Suppressor macrophage (primary cell): ENCODE measurements around the gene MINK1.

Experiments used
- DNase-seq, 4 experiments: peaks; one replicate each; pipeline ENCODE4 v3.0.0-alpha.2; 2020 to 2022
- total RNA-seq, 17 experiments: gene quantifications; one replicate each; lab custom pipeline; 2026; ENCODE audit warnings: mixed read lengths in 6 of 17, inconsistent platforms in 3 of 17; lab: John Stamatoyannopoulos, UW

Gene MINK1
- total RNA-seq = 33.4 to 92.6 (median 55.8) reads per million in 17 experiments

- peak; percentile 95 to 99 (median 97) for DNase-seq
Observed at GRCh38 chr17:4833178-4833940, at the start of gene MINK1. TSS of gene MINK1 (plus strand) at chr17:4833340. CDS start at chr17:4833584, 244 bp downstream.

- peak in 3 of 4 experiments; percentile 26 to 53 (median 36) for DNase-seq
Observed at GRCh38 chr17:4785311-4786105, 47.6 kb upstream of the MINK1 start.

- peak; percentile 36 to 58 (median 44) for DNase-seq
Observed at GRCh38 chr17:4786106-4786511, 47.0 kb upstream of the MINK1 start, which contains the start of gene VMO1. TSS of gene VMO1 (minus strand) at chr17:4786364. CDS start at chr17:4786352, 12 bp downstream.

- no peak for DNase-seq
Observed at GRCh38 chr17:4786516-4786915, 46.6 kb upstream of the MINK1 start.

- peak in 1 of 4 experiments; percentile 21 for DNase-seq
Observed at GRCh38 chr17:4788159-4788806, 44.9 kb upstream of the MINK1 start.

- DNase-seq = no peak
Observed at GRCh38 chr17:4788807-4789700, 44.1 kb upstream of the MINK1 start, which contains the start of gene GLTPD2. TSS of gene GLTPD2 (plus strand) at chr17:4788964. CDS start at chr17:4789012, 48 bp downstream.

GRCh38 chr17:4789701-4789950 lies 43.5 kb upstream of the MINK1 start:
- no peak for DNase-seq

- DNase-seq = peak; percentile 88 to 95 (median 92)
Observed at GRCh38 chr17:4789951-4790704, 43.0 kb upstream of the MINK1 start.

GRCh38 chr17:4790705-4791088 lies 42.4 kb upstream of the MINK1 start:
- no peak for DNase-seq

GRCh38 chr17:4795168-4795567 lies 38.0 kb upstream of the MINK1 start:
- no peak for DNase-seq

GRCh38 chr17:4796552-4796920 lies 36.6 kb upstream of the MINK1 start:
- peak; percentile 46 to 67 (median 56) for DNase-seq

GRCh38 chr17:4800462-4801196 lies 32.5 kb upstream of the MINK1 start:
- DNase-seq = no peak

- no peak for DNase-seq
Observed at GRCh38 chr17:4802228-4802627, 30.9 kb upstream of the MINK1 start, which contains the start of gene C17orf114. TSS of gene C17orf114 (minus strand) at chr17:4802328.

GRCh38 chr17:4806456-4806776 lies 26.7 kb upstream of the MINK1 start:
- no peak for DNase-seq

- DNase-seq = peak; percentile 92 to 97 (median 95)
Observed at GRCh38 chr17:4806777-4807604, 26.1 kb upstream of the MINK1 start, which contains the start of gene PLD2. TSS of gene PLD2 (plus strand) at chr17:4807152. CDS start at chr17:4807773, 621 bp downstream.

GRCh38 chr17:4807605-4808377 lies 25.3 kb upstream of the MINK1 start:
- DNase-seq = no peak

GRCh38 chr17:4808378-4808767 lies 24.8 kb upstream of the MINK1 start:
- no peak for DNase-seq

- DNase-seq = no peak
Observed at GRCh38 chr17:4810696-4811290, 22.3 kb upstream of the MINK1 start.
